Thyroid gland (tissue), 4 donors: Measurements from ENCODE around the gene TMEM52. TPM values are rescaled to one million over a fixed set of nuclear protein-coding genes. Genes with fewer than 3 reads are reported as not detected.
"Not testable (repeated sequence)": the region's sequence is repeated elsewhere in the genome, so short reads cannot be mapped to it uniquely, and the experiment has no call there.

ENCODE experiments used
- DNase-seq, 2 donors: peaks; one replicate each; pipeline ENCODE4 v3.0.0-alpha.2; 2019
- H3K27ac ChIP-seq, 3 donors: fragments of 200-600 bp; sonication (generic); 1 replicate in 2 of 3; 2 replicates in 1 of 3; pipeline ENCODE4 v1.5.1; 2016 to 2019; ENCODE audit warnings: mild to moderate bottlenecking in 1 of 3, moderate library complexity in 1 of 3
- H3K27me3 ChIP-seq: fragments of 200-600 bp; sonication (generic); one replicate; pipeline ENCODE4 v1.5.1; 2019
- H3K36me3 ChIP-seq, 2 donors: fragments of 200-600 bp; sonication (generic); one replicate each; pipeline ENCODE4 v1.5.1; 2016 to 2019
- H3K4me1 ChIP-seq, 2 donors: fragments of 200-600 bp; sonication (generic); one replicate each; pipeline ENCODE4 v1.5.1; 2017 to 2019
- H3K4me3 ChIP-seq, 3 donors: fragments of 200-600 bp; sonication (generic); replicated peaks in 1 of 3; 1 replicate in 2 of 3; 2 replicates in 1 of 3; pipeline ENCODE4 v1.5.1; 2016; ENCODE audit warnings: mild to moderate bottlenecking in 1 of 3
- H3K9me3 ChIP-seq: fragments of 200-600 bp; sonication (generic); one replicate; pipeline ENCODE4 v1.5.1; 2017
- POLR2A ChIP-seq, 2 donors: fragments of 450-650 bp; IDR thresholded peaks; one replicate each; pipeline ENCODE4 v1.6.1; 2017; ENCODE audit warnings: antibody characterized with exemption in 2 of 2, mild to moderate bottlenecking in 2 of 2, moderate library complexity in 1 of 2
- WGBS, 2 donors: methylation state at CpG; one replicate each; pipeline ENCODE4 v1.1.5; 2017; 5-methylcytosine and 5-hydroxymethylcytosine counted together
- intact Hi-C: fragments of 100-400 bp; cut with DNase I; formaldehyde crosslinking; loops from one replicate; pipeline ENCODE4 v1.15.1; 2023
- total RNA-seq, 4 donors: library from RNA; depleted of rRNA; stranded (reverse); fragments of >200 nt; gene quantifications; one replicate each; pipeline ENCODE4 v1.2.3, GENCODE V29; 2016
- TF ChIP-seq, protein P1 (sequence below), 6 experiments: fragments of 200-600 bp in 3 of 6; fragments of 450-650 bp in 3 of 6; sonication (generic) in 3 of 6; IDR thresholded peaks; one replicate each; pipeline ENCODE4 v1.5.1; 2016 to 2019; ENCODE audit warnings: antibody characterized with exemption in 6 of 6, mild to moderate bottlenecking in 2 of 6, inconsistent platforms in 1 of 6, moderate library complexity in 1 of 6

The TMEM52 gene
- total RNA-seq, 4 donors from 2014 or later = not detected

DNA sequence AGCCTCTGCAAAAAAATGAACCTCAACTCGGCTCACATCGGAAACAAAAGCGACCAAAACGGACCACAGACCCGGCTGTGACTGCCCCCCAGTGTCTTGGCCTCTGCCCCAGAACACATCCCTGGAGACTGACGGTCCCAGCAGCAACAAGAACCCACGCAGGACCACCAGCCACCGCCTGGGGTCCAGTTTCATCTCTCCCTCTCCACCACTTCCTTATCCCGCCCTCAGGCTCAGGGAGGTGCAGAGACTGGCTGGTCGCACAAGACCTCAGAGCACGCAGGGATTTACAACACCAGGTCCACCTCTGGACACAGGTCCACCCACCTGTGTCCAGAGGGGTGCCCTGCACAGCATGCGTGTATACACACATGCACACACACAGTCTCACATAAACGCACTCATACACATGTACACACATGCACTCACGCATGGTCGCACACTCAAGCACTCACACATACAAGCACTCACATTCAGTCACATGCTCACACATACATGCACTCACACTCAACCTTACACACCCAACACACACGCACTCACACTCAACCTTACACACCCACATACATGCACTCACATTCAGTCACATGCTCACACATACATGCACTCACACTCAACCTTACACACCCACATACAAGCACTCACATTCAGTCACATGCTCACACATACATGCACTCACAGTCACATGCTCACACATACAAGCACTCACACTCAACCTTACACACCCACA is 18.6 kb upstream of the TMEM52 start:
- Histone ChIP-seq H3K27ac (no peak overlapping the region), H3K4me1 (no peaks in the 10 kb centered on the region), H3K4me3 (no peak overlapping the region), H3K9me3 (no peaks in the 10 kb centered on the region), H3K36me3 (no peaks in the 10 kb centered on the region), H3K27me3 (no peaks in the 10 kb centered on the region)
- 77 to 81% methylated on average over 11 to 14 of the region's 16 CpGs for whole genome bisulfite sequencing, 2 donors
- TF ChIP-seq, protein P1, sequence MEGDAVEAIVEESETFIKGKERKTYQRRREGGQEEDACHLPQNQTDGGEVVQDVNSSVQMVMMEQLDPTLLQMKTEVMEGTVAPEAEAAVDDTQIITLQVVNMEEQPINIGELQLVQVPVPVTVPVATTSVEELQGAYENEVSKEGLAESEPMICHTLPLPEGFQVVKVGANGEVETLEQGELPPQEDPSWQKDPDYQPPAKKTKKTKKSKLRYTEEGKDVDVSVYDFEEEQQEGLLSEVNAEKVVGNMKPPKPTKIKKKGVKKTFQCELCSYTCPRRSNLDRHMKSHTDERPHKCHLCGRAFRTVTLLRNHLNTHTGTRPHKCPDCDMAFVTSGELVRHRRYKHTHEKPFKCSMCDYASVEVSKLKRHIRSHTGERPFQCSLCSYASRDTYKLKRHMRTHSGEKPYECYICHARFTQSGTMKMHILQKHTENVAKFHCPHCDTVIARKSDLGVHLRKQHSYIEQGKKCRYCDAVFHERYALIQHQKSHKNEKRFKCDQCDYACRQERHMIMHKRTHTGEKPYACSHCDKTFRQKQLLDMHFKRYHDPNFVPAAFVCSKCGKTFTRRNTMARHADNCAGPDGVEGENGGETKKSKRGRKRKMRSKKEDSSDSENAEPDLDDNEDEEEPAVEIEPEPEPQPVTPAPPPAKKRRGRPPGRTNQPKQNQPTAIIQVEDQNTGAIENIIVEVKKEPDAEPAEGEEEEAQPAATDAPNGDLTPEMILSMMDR (IDR thresholded peaks at IDR 0.05) = no peak
- no peak for TF ChIP-seq POLR2A (IDR thresholded peaks at IDR 0.05)
- DNase-seq = no peak
- intact Hi-C loops = no loop called here

DNA sequence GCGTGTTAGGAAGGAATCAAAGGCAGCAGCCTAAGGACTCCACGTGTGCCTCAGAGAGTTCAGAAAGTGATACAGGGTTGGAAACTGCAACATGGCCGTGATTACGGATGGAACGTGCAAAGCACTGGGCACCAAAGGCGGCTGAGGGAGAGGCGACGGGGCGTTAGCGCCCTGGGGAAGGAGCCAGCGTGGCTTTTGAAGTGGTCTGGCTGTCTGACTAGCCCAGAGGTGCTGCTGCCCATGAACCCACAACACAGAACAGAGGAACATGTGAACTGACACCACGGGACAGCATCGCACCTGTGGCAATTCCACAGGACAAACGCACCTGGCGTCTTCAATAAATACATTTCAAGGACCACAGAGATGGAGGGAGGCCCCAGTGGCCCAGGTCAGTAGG is 18.0 kb upstream of the TMEM52 start:
- no peak for DNase-seq
- Histone ChIP-seq H3K27me3 (no peaks in the 10 kb centered on the region), H3K9me3 (no peaks in the 10 kb centered on the region), H3K4me3 (no peak overlapping the region), H3K36me3 (no peaks in the 10 kb centered on the region), H3K27ac (no peak overlapping the region), H3K4me1 (no peaks in the 10 kb centered on the region)
- TF ChIP-seq, protein P1 (IDR thresholded peaks at IDR 0.05) = no peak
- no peak for TF ChIP-seq POLR2A (IDR thresholded peaks at IDR 0.05)
- intact Hi-C loops = no loop called here
- 67 to 69% methylated on average over 15 of the region's 15 CpGs for WGBS, 2 donors

DNA sequence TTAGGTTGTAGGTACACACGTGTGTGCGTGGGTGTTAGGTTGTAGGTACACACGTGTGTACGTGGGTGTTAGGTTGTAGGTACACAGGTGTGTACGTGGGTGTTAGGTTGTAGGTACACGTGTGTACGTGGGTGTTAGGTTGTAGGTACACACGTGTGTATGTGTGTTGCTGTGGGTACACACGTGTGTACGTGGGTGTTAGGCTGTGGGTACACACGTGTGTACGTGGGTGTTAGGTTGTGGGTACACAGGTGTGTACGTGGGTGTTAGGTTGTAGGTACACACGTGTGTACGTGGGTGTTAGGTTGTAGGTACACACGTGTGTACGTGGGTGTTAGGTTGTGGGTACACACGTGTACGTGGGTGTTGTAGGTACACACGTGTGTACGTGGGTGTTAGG is 15.8 kb upstream of the TMEM52 start:
- H3K4me3 ChIP-seq, DNase-seq, H3K27ac ChIP-seq, intact Hi-C loops, H3K27me3 ChIP-seq, H3K9me3 ChIP-seq, H3K4me1 ChIP-seq, H3K36me3 ChIP-seq: not testable (repeated sequence)
- 85 to 94% methylated on average over 4 to 21 of the region's 21 CpGs for whole genome bisulfite sequencing, 2 donors

DNA sequence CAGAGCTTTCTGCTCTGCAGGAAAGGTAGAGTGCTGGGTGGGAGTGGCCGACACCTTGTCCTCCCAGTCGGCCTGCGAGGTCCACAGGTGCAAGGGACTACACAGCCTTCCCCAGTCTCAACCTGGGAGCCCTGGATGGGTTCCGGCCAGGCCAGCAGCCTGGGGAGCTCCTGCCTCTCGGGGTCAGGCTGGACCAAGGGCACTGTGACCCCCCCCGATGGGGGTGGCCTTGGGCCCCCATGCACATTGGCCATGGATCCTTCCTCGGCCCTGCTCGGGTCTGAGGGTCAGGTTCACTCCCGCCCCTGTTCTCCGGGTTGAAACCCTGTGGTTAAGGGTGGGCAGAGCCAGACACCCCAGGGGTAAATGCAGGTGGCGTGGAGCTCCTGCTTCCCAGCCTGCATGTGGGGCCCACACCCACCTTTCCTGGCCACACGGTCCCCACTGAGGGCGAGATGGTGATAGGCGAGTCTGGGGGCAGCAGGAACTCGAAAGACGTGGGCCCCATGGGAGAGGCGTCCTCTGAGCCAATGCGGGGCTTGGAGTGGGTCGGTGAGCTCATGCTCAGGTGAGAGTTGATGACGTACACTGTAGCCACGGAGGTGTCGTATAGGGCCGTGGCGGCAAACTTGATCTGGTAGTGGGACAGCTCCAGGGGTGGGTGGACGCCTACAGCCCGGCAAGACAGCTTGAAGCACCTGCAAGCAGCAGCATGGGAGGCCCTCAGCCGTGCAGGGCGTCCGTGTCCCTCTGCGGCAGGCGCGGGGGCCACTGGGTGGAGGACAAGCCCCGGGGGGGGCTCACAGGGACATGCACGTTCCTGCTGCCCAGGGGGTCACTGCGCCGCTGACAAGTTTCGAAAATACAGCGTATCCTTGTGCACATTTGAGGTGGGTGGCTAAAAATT is 10.8 kb upstream of the TMEM52 start:
- H3K4me3 ChIP-seq = no peak overlapping the region
- no peaks in the 10 kb centered on the region for H3K36me3 ChIP-seq
- DNase-seq = no peak
- TF ChIP-seq, protein P1 (IDR thresholded peaks at IDR 0.05) = no peak
- no peak for TF ChIP-seq POLR2A (IDR thresholded peaks at IDR 0.05)
- intact Hi-C loops = no loop called here
- H3K27me3 ChIP-seq = no peaks in the 10 kb centered on the region
- H3K4me1 ChIP-seq = no peaks in the 10 kb centered on the region
- H3K27ac ChIP-seq = no peak overlapping the region
- WGBS, 2 donors = 86 to 87% methylated on average over 32 to 38 of the region's 38 CpGs
- H3K9me3 ChIP-seq = no peaks in the 10 kb centered on the region

DNA sequence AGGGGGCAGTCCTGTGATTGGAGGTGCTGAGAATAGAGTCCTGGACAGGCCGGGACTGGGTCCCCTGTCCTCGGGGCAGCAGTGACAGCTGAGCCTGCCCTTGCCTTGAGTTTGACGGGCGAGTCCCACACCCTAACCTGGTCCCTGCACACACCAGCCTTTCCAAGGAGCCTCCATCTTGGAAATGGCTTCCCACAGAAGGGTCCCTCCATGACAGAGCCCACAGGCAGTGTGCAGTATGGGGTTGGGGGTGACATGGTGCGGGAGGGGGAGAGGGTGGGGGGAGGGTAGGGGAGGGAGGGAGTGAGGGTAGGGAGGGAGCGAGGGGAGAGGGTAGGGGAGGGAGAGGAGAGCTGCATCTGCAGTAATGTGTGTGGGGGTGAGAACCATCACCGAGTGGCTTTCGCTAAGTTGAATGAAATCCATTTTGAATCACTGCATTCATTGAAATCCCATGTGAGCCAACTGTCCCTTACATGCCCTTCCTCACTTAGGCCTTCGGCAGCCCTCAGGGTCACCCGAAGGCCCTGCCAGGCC is 10.1 kb upstream of the TMEM52 start:
- Histone ChIP-seq H3K4me1 (no peaks in the 10 kb centered on the region), H3K9me3 (no peaks in the 10 kb centered on the region), H3K27ac (no peak overlapping the region), H3K27me3 (no peaks in the 10 kb centered on the region), H3K4me3 (no peak overlapping the region), H3K36me3 (no peaks in the 10 kb centered on the region)
- TF ChIP-seq, protein P1 (IDR thresholded peaks at IDR 0.05) = no peak
- no peak for TF ChIP-seq POLR2A (IDR thresholded peaks at IDR 0.05)
- DNase-seq = no peak
- WGBS, 2 donors = 76 to 78% methylated on average over 5 of the region's 10 CpGs
- intact Hi-C loops = no loop called here
